CD4-positive, alpha-beta T cell (primary cell): ENCODE results near the gene THSD8. TPM values are rescaled to one million over a fixed set of nuclear protein-coding genes. Genes with fewer than 3 reads are reported as not detected.

ENCODE experiments used
- ATAC-seq: fragments of 200-7000 bp; cut with Tn5 transposase; one replicate; pipeline ENCODE4 v1.10.0; 2022; ENCODE audit warnings: mild to moderate bottlenecking; ENCODE audit not compliant: poor library complexity
- CTCF ChIA-PET: fragments of 350-600 bp; sonication (Branson Sonifier 250); formaldehyde crosslinking; loops from one replicate; lab custom pipeline; 2021; ENCODE audit warnings: antibody characterized with exemption, inconsistent platforms; lab: Charles Lee
- POLR2A ChIA-PET: fragments of 350-600 bp; sonication (Branson Sonifier 250); formaldehyde crosslinking; loops from one replicate; lab custom pipeline; 2021; ENCODE audit warnings: antibody characterized with exemption, inconsistent platforms; lab: Charles Lee
- DNase-seq, 14 experiments: peaks; one replicate each; pipeline ENCODE4 v3.0.0-alpha.2; 2013 to 2020; ENCODE audit warnings: mixed read lengths in 2 of 14
- H3K27ac ChIP-seq, 2 donors: one replicate each; pipeline versions ENCODE4 v1.5.1 to v1.7.0; 2013; ENCODE audit warnings: low read length in 2 of 2, low read depth in 1 of 2, mild to moderate bottlenecking in 1 of 2
- H3K27me3 ChIP-seq, 2 experiments: 1 replicate in 1 of 2; 2 replicates in 1 of 2; pipeline versions ENCODE4 v1.6.1 to v1.7.0; 2013; ENCODE audit warnings: low read length in 2 of 2, control low read depth in 1 of 2, mild to moderate bottlenecking in 1 of 2, moderate library complexity in 1 of 2; ENCODE audit not compliant: insufficient read depth in 2 of 2, control insufficient read depth in 1 of 2
- H3K36me3 ChIP-seq: one replicate; pipeline ENCODE4 v1.6.1; 2013; ENCODE audit warnings: low read length, control low read depth; ENCODE audit not compliant: insufficient read depth
- H3K4me1 ChIP-seq: one replicate; pipeline ENCODE4 v1.6.1; 2013; ENCODE audit warnings: low read length, control low read depth; ENCODE audit not compliant: insufficient read depth
- H3K4me3 ChIP-seq: one replicate; pipeline ENCODE4 v1.5.1; 2013; ENCODE audit warnings: mild to moderate bottlenecking, low read length, moderate library complexity
- H3K9me3 ChIP-seq, 2 experiments: 1 replicate in 1 of 2; 2 replicates in 1 of 2; pipeline versions ENCODE4 v1.6.1 to v1.7.0; 2013; ENCODE audit warnings: low read length in 2 of 2, mild to moderate bottlenecking in 2 of 2, control low read depth in 1 of 2, moderate library complexity in 1 of 2; ENCODE audit not compliant: control insufficient read depth in 1 of 2, insufficient read depth in 1 of 2
- H3K27ac Mint-ChIP-seq: one replicate; pipeline ENCODE4 v1.8.0; 2020; ENCODE audit warnings: mixed read lengths
- H3K27me3 Mint-ChIP-seq: one replicate; pipeline ENCODE4 v1.8.0; 2021; ENCODE audit warnings: mixed read lengths
- H3K36me3 Mint-ChIP-seq: one replicate; pipeline ENCODE4 v1.8.0; 2021; ENCODE audit warnings: low read depth, mixed read lengths
- H3K4me1 Mint-ChIP-seq: one replicate; pipeline ENCODE4 v1.8.0; 2021; ENCODE audit warnings: low read depth, mixed read lengths
- H3K4me3 Mint-ChIP-seq: one replicate; pipeline ENCODE4 v1.8.0; 2020; ENCODE audit warnings: mild to moderate bottlenecking, mixed read lengths
- H3K9me3 Mint-ChIP-seq: one replicate; pipeline ENCODE4 v1.8.0; 2020; ENCODE audit warnings: mixed read lengths
- CTCF ChIP-seq: fragments of 200-600 bp; IDR thresholded peaks from one replicate; pipeline ENCODE4 v1.8.0; 2022; ENCODE audit warnings: antibody characterized with exemption, mild to moderate bottlenecking
- intact Hi-C, 2 experiments: fragments of 100-400 bp; cut with DNase I in 1 of 2; cut with micrococcal nuclease in 1 of 2; formaldehyde crosslinking; loops; one replicate each; pipeline versions ENCODE4 v1.15.1 to v1.9.0; 2023 to 2025; cut with DNase I, micrococcal nuclease
- total RNA-seq, 174 experiments: library from RNA in 2 of 174; stranded (reverse) in 2 of 174; gene quantifications; one replicate each; pipeline ENCODE4 v1.2.3 and lab custom pipeline; 2021 to 2026

THSD8 gene
- total RNA-seq, 2 experiments from 2014 or later = 1.3 TPM; not detected in 1

- Mint-ChIP-seq H3K4me1 (peaks cover 37% of the 10 kb centered on the region), H3K27me3 (no peaks in the 10 kb centered on the region), H3K36me3 (peaks cover 5% of the 10 kb centered on the region), H3K4me3 (no peak overlapping the region), H3K27ac (no peak overlapping the region), H3K9me3 (no peaks in the 10 kb centered on the region)
- peak overlapping the region; percentile 91 to 98 for H3K27ac ChIP-seq
- ATAC-seq (no peak), DNase-seq (peak in 4 of 14 experiments; percentile 7 to 57 (median 51))
- intact Hi-C loops = loop anchor here in 1 of 2 experiments (10.0 kb wide), 1 partner anchor 149 kb away; the partner anchor contains the start of genes CALR and FARSA
- no peaks in the 10 kb centered on the region for H3K9me3 ChIP-seq
- no peak for TF ChIP-seq CTCF
- POLR2A ChIA-PET = no interaction called here
- peaks cover 82% of the 10 kb centered on the region for H3K4me1 ChIP-seq
- H3K36me3 ChIP-seq = no peaks in the 10 kb centered on the region
- CTCF ChIA-PET = interaction anchor here (0.7 kb wide), 1 partner anchor 11 kb away, joined by 4 read pairs; no protein-coding TSS in a partner anchor
- H3K27me3 ChIP-seq = no peaks in the 10 kb centered on the region
- H3K4me3 ChIP-seq = no peak overlapping the region
Observed at GRCh38 chr19:12785431-12786031, 16.3 kb upstream of the THSD8 start.

- H3K9me3 ChIP-seq = no peaks in the 10 kb centered on the region
- no peak overlapping the region for H3K4me3 ChIP-seq
- DNase-seq (peak in 4 of 14 experiments; percentile 13 to 75 (median 57)), ATAC-seq (no peak)
- H3K4me3 Mint-ChIP-seq = no peak overlapping the region
- H3K4me1 ChIP-seq = peaks cover 87% of the 10 kb centered on the region
- intact Hi-C loops = loop anchor here in 1 of 2 experiments (10.0 kb wide), 1 partner anchor 148 kb away; the partner anchor contains the start of genes CALR and FARSA
- H3K4me1 Mint-ChIP-seq = peaks cover 44% of the 10 kb centered on the region
- peaks cover 13% of the 10 kb centered on the region for H3K36me3 Mint-ChIP-seq
- H3K27me3 ChIP-seq = no peaks in the 10 kb centered on the region
- no peaks in the 10 kb centered on the region for H3K9me3 Mint-ChIP-seq
- ChIA-PET CTCF (interaction anchor here (0.7 to 1.1 kb wide), 2 partner anchors 9 to 10 kb away, joined by 3 to 4 read pairs; no protein-coding TSS in a partner anchor), POLR2A (interaction anchor here (4.0 kb wide), 1 partner anchor 9 kb away, joined by 31 read pairs; no protein-coding TSS in a partner anchor)
- no peaks in the 10 kb centered on the region for H3K36me3 ChIP-seq
- peak overlapping the region; percentile 91 to 98 for H3K27ac ChIP-seq
- peak overlapping the region; percentile 32 for H3K27ac Mint-ChIP-seq
- peaks cover 2% of the 10 kb centered on the region for H3K27me3 Mint-ChIP-seq
- TF ChIP-seq CTCF = no peak
Observed at GRCh38 chr19:12786141-12786870, 15.6 kb upstream of the THSD8 start.

GRCh38 chr19:12786952-12787351 lies 14.9 kb upstream of the THSD8 start:
- Histone ChIP-seq H3K36me3 (no peaks in the 10 kb centered on the region), H3K4me1 (peaks cover 81% of the 10 kb centered on the region), H3K4me3 (no peak overlapping the region), H3K27me3 (no peaks in the 10 kb centered on the region), H3K27ac (peak overlapping the region; percentile 91 to 98), H3K9me3 (no peaks in the 10 kb centered on the region)
- Mint-ChIP-seq H3K27ac (peak overlapping the region; percentile 32), H3K9me3 (no peaks in the 10 kb centered on the region), H3K36me3 (peaks cover 19% of the 10 kb centered on the region), H3K4me3 (no peak overlapping the region), H3K27me3 (peaks cover 4% of the 10 kb centered on the region), H3K4me1 (peaks cover 38% of the 10 kb centered on the region)
- POLR2A ChIA-PET = interaction anchor here (4.0 kb wide), 1 partner anchor 9 kb away, joined by 31 read pairs; no protein-coding TSS in a partner anchor
- CTCF ChIA-PET = interaction anchor here (1.1 kb wide), 1 partner anchor 10 kb away, joined by 3 read pairs; no protein-coding TSS in a partner anchor
- ATAC-seq (no peak), DNase-seq (no peak)
- intact Hi-C loops = loop anchor here in 1 of 2 experiments (10.0 kb wide), 1 partner anchor 148 kb away; the partner anchor contains the start of genes CALR and FARSA
- no peak for TF ChIP-seq CTCF
